ENCODE data around the gene SECTM1. TPM values are rescaled to one million over a fixed set of nuclear protein-coding genes. Genes with fewer than 3 reads are reported as not detected.
"Not testable (repeated sequence)": the region's sequence is repeated elsewhere in the genome, so short reads cannot be mapped to it uniquely, and the experiment has no call there.

Gene SECTM1
- total RNA-seq, 2 experiments from 2014 or later = 12.2 to 12.7 TPM

DNA sequence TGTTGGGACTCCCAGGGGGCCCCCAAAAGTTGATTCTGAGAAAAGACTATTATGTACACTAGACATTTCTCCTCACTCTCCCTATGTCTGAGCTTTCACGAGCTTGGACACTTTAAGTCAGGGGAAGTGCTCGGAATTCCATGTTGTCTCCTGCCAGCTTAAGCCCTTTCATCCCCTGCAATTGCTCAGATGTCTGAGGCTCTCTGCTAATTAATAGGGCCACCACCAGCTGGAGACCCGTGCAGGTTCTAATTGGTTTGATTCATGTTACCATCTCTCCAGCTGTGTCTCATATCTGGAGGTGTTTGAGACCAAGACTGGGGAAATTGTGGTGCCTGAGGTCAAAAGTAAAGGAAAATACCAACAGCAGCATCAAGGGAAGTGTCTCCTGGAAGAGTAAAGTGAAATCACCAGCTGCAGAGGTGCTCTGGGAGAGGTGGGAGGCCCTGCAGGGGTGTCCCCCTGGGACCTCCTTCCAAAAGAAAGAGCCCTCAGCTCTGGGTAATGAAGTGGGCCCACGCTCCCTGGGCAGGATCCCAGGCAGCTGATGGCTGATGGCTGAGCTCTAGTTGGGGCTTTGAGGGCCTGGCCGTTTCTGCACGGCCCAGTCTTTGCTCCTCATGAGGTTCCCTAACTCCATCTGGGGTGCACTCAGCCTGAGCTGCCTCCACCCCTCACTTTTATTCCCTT is 32.2 kb upstream of the SECTM1 start:
- ChIA-PET CTCF (interaction anchor here (0.6 to 1.6 kb wide), 4 partner anchors 13 to 335 kb away, joined by 3 to 6 read pairs (median 4); no protein-coding TSS in a partner anchor), POLR2A (no interaction called here)
- Mint-ChIP-seq H3K27me3 (peaks cover 18% of the 10 kb centered on the region), H3K36me3 (no peaks in the 10 kb centered on the region), H3K4me3 (no peak overlapping the region), H3K27ac (no peak overlapping the region), H3K4me1 (ENCODE audit: low read depth) (peaks cover 5% of the 10 kb centered on the region), H3K9me3 (no peaks in the 10 kb centered on the region)
- no peak for DNase-seq
- intact Hi-C loops (cut with micrococcal nuclease) = no loop called here

DNA sequence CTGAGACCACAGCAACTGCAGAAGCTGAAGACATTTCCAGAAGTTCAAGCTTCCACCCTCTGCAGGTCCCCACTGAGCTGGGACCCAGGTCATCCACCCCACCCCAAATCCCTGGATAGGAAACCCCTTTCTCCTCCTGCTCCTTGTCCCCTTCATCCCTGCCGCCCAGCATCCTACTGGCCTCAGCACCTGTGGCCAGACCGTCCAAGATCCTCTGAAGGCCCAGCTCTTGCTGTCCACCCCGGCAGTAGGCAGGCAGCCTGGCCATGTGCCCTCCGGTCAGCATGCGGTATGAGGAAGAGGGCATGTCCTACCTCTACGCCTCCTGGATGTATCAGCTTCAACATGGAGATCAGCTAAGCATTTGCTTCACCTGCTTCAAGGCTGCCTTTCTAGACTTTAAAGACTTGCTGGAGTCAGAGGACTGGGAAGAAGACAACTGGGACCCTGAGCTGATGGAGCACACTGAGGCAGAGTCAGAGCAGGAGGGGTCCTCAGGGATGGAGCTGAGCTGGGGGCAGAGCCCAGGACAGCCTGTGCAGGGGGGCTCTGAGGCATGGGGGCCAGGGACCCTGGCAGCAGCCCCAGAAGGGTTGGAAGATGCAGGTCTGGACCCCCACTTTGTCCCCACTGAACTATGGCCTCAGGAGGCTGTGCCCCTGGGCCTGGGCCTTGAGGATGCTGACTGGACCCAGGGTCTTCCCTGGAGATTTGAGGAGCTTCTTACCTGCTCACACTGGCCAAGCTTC is 28.5 kb upstream of the SECTM1 start:
- Mint-ChIP-seq H3K4me3 (no peak overlapping the region), H3K27ac (no peak overlapping the region)
- CTCF ChIA-PET = interaction anchor here (1.0 kb wide), 1 partner anchor 64 kb away, joined by 3 read pairs; no protein-coding TSS in a partner anchor

DNA sequence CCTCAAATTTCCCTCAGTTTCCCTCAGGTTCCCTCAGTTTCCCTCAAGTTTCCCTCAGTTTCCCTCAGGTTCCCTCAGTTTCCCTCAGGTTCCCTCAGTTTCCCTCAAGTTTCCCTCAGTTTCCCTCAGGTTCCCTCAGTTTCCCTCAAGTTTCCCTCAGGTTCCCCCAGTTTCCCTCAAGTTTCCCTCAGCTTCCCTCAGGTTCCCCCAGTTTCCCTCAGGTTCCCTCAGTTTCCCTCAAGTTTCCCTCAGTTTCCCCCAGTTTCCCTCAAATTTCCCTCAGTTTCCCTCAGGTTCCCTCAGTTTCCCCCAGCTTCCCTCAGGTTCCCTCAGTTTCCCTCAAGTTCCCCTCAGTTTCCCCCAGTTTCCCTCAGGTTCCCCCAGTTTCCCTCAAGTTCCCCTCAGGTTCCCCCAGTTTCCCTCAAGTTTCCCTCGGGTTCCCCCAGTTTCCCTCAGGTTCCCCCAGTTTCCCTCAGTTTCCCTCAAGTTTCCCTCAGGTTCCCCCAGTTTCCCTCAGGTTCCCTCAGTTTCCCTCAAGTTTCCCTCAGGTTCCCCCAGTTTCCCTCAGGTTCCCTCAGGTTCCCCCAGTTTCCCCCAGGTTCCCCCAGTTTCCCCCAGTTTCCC is 26.0 kb upstream of the SECTM1 start:
- POLR2A ChIA-PET; H3K27ac Mint-ChIP-seq; H3K4me3 Mint-ChIP-seq; H3K27me3 Mint-ChIP-seq; intact Hi-C loops (cut with micrococcal nuclease); DNase-seq; H3K4me1 Mint-ChIP-seq (ENCODE audit: low read depth); H3K36me3 Mint-ChIP-seq; CTCF ChIA-PET; H3K9me3 Mint-ChIP-seq: not testable (repeated sequence)

More for the DNA sequence above, 28.5 kb upstream of the SECTM1 start:
- Mint-ChIP-seq H3K4me1 (ENCODE audit: low read depth) (peaks cover 7% of the 10 kb centered on the region), H3K36me3 (no peaks in the 10 kb centered on the region), H3K27me3 (peaks cover 7% of the 10 kb centered on the region), H3K9me3 (no peaks in the 10 kb centered on the region)
- DNase-seq = no peak
- intact Hi-C loops (cut with micrococcal nuclease) = no loop called here
- POLR2A ChIA-PET = no interaction called here

DNA sequence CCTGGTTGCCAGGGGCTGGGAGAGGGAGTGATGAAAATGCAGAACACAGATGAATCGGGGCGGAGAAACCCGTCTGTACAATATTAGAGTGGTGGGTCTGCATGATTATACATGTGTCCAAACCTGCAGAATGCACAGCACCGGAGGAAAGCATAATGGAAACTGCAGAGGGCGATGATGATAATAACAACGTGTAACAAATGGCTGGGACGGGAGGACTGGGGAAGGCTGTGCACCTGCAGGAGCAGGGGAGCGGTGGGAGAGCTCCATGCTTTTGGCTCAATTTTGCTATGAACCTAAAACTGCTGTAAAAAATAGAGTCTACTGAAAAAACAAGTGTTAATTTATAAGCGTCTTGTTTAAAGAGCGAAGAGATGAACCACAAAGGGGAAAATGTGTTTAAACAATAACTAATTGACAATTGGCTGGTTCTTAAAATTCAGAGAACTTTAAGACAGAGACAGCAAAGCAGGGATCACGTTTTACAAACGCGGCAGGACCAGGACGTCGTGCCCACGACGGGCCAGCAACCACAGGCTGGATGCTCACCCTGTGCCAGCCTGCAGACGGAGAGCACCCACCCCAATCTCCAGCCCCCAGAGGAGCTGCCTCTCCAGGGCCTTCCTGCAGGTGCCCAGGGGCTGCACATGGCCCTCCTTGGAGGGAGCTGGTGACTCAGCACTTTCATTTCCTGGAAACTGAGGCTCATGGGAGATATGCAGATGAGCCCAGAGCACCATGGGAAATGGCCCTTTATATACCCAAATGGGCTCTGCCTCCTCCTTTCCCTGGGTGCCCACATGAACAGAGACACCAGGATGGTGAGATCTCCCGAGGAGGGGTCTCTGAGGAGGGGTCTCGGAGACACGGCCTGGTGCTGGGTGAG is 25.1 kb upstream of the SECTM1 start, which contains the start of gene TEX19:
Gene TEX19, plus strand, starts transcription at position 783 of the 886 bp plus-strand sequence. CDS start 2,904 bp downstream, outside the sequence.
- ChIA-PET CTCF (interaction anchor here (1.2 to 1.5 kb wide), 3 partner anchors 12 to 58 kb away, joined by 3 to 6 read pairs (median 3); partner anchors contain the start of gene UTS2R), POLR2A (no interaction called here)
- Mint-ChIP-seq H3K27ac (no peak within 1 kb of the TSS), H3K4me1 (ENCODE audit: low read depth) (peaks cover 7% of the 10 kb centered on the region), H3K4me3 (no peak within 1 kb of the TSS), H3K36me3 (no peaks in the 10 kb centered on the region), H3K9me3 (no peaks in the 10 kb centered on the region), H3K27me3 (peaks cover 7% of the 10 kb centered on the region)
- intact Hi-C loops (cut with micrococcal nuclease) = no loop called here
- no peak for DNase-seq

DNA sequence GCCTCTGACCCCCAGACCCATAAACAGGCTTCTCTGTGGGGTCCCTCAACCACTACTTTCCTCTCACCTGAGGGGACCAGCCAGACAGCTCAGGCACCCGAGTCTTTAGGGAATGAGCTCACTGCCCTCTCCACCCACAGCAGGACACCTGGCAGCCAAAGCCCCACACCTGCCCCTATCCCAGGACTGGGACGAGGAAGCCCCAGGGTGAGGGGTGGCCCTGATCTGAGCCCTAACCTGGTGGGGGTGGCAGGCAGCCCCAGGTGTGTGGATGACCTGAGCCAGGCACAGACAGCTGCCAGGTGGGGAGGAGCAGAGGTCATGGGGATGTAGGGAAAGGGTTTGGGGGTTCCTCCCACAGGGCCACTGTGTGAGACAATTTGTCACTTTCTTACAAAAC is 23.8 kb upstream of the SECTM1 start:
- Mint-ChIP-seq H3K27me3 (peaks cover 7% of the 10 kb centered on the region), H3K9me3 (no peaks in the 10 kb centered on the region), H3K27ac (no peak overlapping the region), H3K4me3 (no peak overlapping the region), H3K36me3 (no peaks in the 10 kb centered on the region), H3K4me1 (ENCODE audit: low read depth) (peaks cover 7% of the 10 kb centered on the region)
- intact Hi-C loops (cut with micrococcal nuclease) = no loop called here
- CTCF ChIA-PET = interaction anchor here (1.2 to 1.5 kb wide), 4 partner anchors 13 to 67 kb away, joined by 3 to 6 read pairs (median 4); partner anchors contain the start of gene UTS2R
- no peak for DNase-seq
- POLR2A ChIA-PET = no interaction called here

DNA sequence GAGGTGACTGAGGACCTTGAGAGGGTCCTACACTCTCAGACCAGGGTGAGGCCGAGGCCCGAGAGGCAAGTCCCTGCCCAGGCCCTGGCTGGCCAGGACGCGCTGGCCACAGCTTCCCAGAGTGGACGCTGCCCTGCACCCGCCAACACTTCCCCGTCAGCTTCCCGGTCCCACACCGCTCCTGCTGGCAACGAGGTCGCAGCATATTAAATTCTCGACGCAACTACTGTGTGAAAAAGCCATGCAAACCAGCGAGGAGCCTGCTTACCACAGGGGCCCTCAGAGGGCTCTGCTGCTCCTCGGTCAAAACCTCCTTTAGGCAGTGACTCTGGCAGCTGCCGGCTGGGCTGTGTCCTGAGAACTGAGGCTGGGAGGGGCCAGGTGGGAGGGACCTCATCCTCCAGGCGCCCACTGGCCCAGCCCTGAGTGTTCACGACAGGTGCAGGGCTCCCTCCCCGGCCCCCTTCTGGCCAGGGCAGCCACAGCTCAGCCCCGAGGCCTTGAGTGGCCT is 23.3 kb upstream of the SECTM1 start:
- no peak for DNase-seq
- ChIA-PET POLR2A (no interaction called here), CTCF (interaction anchor here (1.3 kb wide), 1 partner anchor 68 kb away, joined by 4 read pairs; no protein-coding TSS in a partner anchor)
- Mint-ChIP-seq H3K4me3 (no peak overlapping the region), H3K36me3 (no peaks in the 10 kb centered on the region), H3K27me3 (peaks cover 7% of the 10 kb centered on the region), H3K27ac (no peak overlapping the region), H3K9me3 (no peaks in the 10 kb centered on the region), H3K4me1 (ENCODE audit: low read depth) (peaks cover 8% of the 10 kb centered on the region)
- intact Hi-C loops (cut with micrococcal nuclease) = no loop called here

DNA sequence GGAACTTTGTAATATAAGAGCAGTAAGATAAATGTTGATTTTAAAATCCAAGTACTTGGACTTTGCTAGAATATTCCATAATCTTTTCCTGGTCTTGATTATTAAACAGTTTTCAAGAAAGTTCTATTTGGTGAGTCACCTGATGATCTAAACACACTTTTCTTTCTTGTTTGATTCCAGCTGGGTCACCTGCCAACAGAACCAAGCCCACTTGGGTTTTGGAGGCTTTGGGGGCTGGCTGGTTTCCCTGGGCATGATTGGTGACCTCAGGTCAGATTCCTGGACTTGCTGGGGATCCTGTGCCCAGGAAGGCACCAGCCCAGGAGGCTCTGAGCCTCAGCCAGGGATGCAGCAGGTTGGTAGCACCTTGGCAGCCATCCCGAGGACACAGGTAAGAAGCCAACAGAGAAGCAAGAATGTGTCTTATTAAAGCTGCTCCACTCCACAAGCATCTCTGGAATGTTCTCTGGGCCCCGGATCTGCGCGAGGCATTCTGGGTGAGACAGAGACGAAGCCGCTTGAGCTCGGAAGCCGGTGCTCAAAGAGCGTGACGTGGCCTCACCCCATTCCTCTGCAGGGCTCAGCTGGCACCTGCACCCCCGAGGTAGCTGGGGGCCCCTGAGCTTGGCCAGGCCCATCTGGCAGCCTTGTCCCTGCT is 22.3 kb upstream of the SECTM1 start:
- DNase-seq = no peak
- peaks cover 7% of the 10 kb centered on the region for H3K27me3 Mint-ChIP-seq
- H3K4me3 Mint-ChIP-seq = no peak overlapping the region
- H3K36me3 Mint-ChIP-seq = no peaks in the 10 kb centered on the region
- H3K27ac Mint-ChIP-seq = no peak overlapping the region
- CTCF ChIA-PET = interaction anchor here (1.1 to 1.3 kb wide), 2 partner anchors 11 to 59 kb away, joined by 3 to 6 read pairs; no protein-coding TSS in a partner anchor
- intact Hi-C loops (cut with micrococcal nuclease) = no loop called here
- no peaks in the 10 kb centered on the region for H3K9me3 Mint-ChIP-seq
- peaks cover 11% of the 10 kb centered on the region for H3K4me1 Mint-ChIP-seq (ENCODE audit: low read depth)
- POLR2A ChIA-PET = no interaction called here

DNA sequence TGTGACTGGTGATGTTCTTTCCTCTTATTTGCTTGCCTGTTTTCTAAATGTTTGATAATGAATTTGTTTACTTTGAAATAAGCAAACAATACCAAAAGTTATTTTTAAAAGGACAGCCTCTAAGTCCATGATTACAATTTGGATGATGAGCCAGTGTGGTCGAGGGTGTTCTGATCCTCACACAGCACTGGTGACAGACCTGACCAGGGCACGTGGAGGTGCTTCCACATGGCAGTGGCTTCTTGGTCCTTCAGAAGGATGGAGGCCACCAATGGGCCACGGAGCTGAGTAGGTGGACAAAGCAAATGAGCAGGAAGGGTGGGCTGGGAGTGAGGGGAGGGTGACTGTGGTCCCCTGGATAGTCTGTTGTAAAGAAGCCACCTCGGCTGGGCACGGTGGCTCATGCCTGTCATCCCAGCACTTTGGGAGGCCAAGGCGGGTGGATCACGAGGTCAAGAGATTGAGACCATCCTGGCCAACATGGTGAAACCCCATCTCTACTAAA is 21.3 kb upstream of the SECTM1 start:
- Mint-ChIP-seq H3K27me3 (peaks cover 8% of the 10 kb centered on the region), H3K9me3 (no peaks in the 10 kb centered on the region), H3K4me3 (no peak overlapping the region), H3K27ac (no peak overlapping the region), H3K4me1 (ENCODE audit: low read depth) (peaks cover 11% of the 10 kb centered on the region), H3K36me3 (no peaks in the 10 kb centered on the region)
- POLR2A ChIA-PET = no interaction called here
- DNase-seq = no peak
- CTCF ChIA-PET = interaction anchor here (1.3 kb wide), 1 partner anchor 60 kb away, joined by 6 read pairs; no protein-coding TSS in a partner anchor
- intact Hi-C loops (cut with micrococcal nuclease) = loop anchor here (5.0 kb wide), 2 partner anchors 58 to 197 kb away; no protein-coding TSS in a partner anchor

DNA sequence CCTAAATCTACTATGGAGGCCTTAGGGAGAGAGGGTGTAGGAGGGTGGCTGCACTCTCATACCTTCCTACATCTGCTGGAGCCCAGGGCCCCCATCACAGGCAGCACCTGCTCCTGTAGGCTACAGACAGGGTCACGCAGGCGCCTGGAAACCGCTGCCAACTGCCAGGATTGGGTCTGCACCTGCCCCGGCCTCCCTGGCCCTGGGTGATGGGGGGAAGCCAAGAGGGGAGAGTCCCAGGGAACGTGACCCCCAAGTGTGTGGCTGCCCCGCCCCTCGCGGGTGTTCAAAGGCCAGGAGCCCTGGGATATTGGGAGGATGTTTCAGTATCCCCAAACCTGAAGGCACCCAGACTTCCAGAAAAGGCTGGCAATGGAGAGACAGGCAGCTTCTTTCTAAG is 19.9 kb upstream of the SECTM1 start:
- ChIA-PET CTCF (interaction anchor here (1.2 to 3.0 kb wide), 3 partner anchors 13 to 116 kb away, joined by 6 to 19 read pairs (median 6); no protein-coding TSS in a partner anchor), POLR2A (no interaction called here)
- Mint-ChIP-seq H3K4me3 (no peak overlapping the region), H3K4me1 (ENCODE audit: low read depth) (peaks cover 8% of the 10 kb centered on the region), H3K9me3 (no peaks in the 10 kb centered on the region), H3K27ac (no peak overlapping the region), H3K27me3 (peaks cover 8% of the 10 kb centered on the region), H3K36me3 (no peaks in the 10 kb centered on the region)
- no peak for DNase-seq
- intact Hi-C loops (cut with micrococcal nuclease) = loop anchor here (5.0 kb wide), 2 partner anchors 56 to 199 kb away; no protein-coding TSS in a partner anchor

DNA sequence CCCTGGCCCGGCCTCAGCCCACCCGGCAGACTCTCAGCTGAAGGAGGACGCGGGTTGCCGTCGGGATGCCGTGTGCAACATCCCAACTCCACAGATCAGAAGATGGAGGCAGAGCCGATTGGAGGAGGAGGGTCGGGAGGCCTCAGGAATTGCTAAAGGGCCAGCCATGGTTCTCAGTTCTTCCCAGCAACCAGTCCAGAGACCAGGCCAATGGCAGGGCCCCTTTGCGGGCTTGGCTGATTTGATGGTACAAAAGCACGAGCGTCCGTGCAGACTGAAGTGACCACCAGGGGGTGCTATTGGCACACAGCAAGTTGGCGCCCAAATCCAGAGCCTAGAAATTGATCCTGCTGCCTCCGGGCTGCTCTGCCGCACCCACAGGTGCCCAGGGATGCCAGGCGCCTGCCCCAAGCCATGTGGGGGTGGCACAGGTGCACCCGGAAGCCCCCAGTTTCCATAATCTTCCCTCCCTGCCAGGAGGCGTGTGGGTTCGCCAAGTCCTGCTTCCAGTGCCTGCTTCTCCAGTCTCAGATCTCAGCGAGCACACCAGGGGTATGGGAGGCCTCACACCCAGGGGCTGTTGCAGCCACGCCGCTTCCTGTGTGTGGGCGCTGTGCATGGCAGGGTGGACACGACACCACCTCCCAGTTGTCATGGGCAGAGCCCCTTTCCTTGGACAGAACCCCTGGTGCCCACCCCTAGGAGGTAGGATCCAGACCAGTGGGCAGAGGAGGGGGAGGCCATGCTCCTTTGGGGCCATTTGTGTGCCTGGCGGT is 18.3 kb upstream of the SECTM1 start:
- Mint-ChIP-seq H3K27me3 (peaks cover 4% of the 10 kb centered on the region), H3K27ac (no peak overlapping the region), H3K9me3 (no peaks in the 10 kb centered on the region), H3K4me3 (no peak overlapping the region), H3K4me1 (ENCODE audit: low read depth) (peaks cover 4% of the 10 kb centered on the region), H3K36me3 (no peaks in the 10 kb centered on the region)
- DNase-seq = peak; percentile 88
- ChIA-PET CTCF (interaction anchor here (0.6 to 3.8 kb wide), 27 partner anchors 13 to 203 kb away, joined by 3 to 27 read pairs (median 4); partner anchors contain the start of genes FOXK2, HEXD and OGFOD3), POLR2A (no interaction called here)
- intact Hi-C loops (cut with micrococcal nuclease) = loop anchor here (1.0 to 5.0 kb wide), 3 partner anchors 55 to 200 kb away; no protein-coding TSS in a partner anchor
